ENCODE results near the gene ASB2.

The ASB2 gene

GRCh38 chr14:93893661-93894261 lies 82.6 kb downstream of the ASB2 start:
- TF ChIP-seq CTCF (conservative IDR thresholded peaks at IDR 0.05; ENCODE audit: low read depth, low read length), result no peak
- H3K4me3 ChIP-seq (ENCODE audit: low read depth, low read length), result no peak overlapping the region
- DNase-seq (ENCODE audit: low read depth), result no peak

GRCh38 chr14:93892923-93893558 lies 83.3 kb downstream of the ASB2 start:
- DNase-seq (ENCODE audit: low read depth), result peak; percentile 71
- TF ChIP-seq CTCF (conservative IDR thresholded peaks at IDR 0.05; ENCODE audit: low read depth, low read length), result peak; percentile 97
- no peak overlapping the region for H3K4me3 ChIP-seq (ENCODE audit: low read depth, low read length)

- no peak overlapping the region for H3K4me3 ChIP-seq (ENCODE audit: low read depth, low read length)
- no peak for TF ChIP-seq CTCF (conservative IDR thresholded peaks at IDR 0.05; ENCODE audit: low read depth, low read length)
- DNase-seq (ENCODE audit: low read depth), result no peak
Measured at GRCh38 chr14:93892505-93892839, 83.9 kb downstream of the ASB2 start.

GRCh38 chr14:93891756-93892504 lies 84.4 kb downstream of the ASB2 start:
- no peak for TF ChIP-seq CTCF (conservative IDR thresholded peaks at IDR 0.05; ENCODE audit: low read depth, low read length)
- no peak overlapping the region for H3K4me3 ChIP-seq (ENCODE audit: low read depth, low read length)
- DNase-seq (ENCODE audit: low read depth), result no peak

- no peak for DNase-seq (ENCODE audit: low read depth)
- no peak overlapping the region for H3K4me3 ChIP-seq (ENCODE audit: low read depth, low read length)
- TF ChIP-seq CTCF (conservative IDR thresholded peaks at IDR 0.05; ENCODE audit: low read depth, low read length), result no peak
Measured at GRCh38 chr14:93889739-93890483, 86.5 kb downstream of the ASB2 start.

GRCh38 chr14:93888995-93889394 lies 87.4 kb downstream of the ASB2 start:
- no peak for DNase-seq (ENCODE audit: low read depth)
- TF ChIP-seq CTCF (conservative IDR thresholded peaks at IDR 0.05; ENCODE audit: low read depth, low read length), result no peak
- H3K4me3 ChIP-seq (ENCODE audit: low read depth, low read length), result no peak overlapping the region

Data from choroid plexus epithelial cell (primary cell).